22Rv1 (cell line): ENCODE data around the gene SLC25A26.
A peak's percentile ranks its signal among the peaks of the same experiment; 100 is the strongest.

ENCODE experiments used
- H3K27ac ChIP-seq: fragments of 450-650 bp; 2 replicates; pipeline ENCODE4 v1.5.1; 2017
- ZFX ChIP-seq: fragments of 450-650 bp; IDR thresholded peaks from 2 replicates; pipeline ENCODE4 v1.6.1; 2017; ENCODE audit warnings: antibody characterized with exemption, borderline replicate concordance
- TF ChIP-seq, protein P1 (sequence below): fragments of 450-650 bp; IDR thresholded peaks from 2 replicates; pipeline ENCODE4 v1.5.1; 2017; ENCODE audit warnings: mild to moderate bottlenecking

SLC25A26 gene

DNA sequence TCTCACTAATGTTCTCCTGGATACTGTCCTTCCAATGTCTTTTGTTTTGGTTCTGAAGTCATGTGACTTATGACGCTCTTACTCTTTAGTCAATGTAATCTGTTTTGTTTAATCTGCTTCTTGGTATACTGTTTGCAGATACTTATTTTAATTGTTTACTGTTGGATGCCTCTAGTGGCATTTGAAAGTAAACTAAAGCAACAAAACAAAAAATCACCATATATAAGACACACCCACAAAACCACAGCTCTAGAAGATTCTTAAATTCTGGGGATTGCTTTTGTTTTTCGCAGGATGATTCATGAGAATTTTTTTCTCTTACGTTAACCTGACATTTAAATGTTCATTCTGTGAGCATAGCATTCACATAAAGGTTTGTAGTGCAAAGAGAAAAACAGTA, 16.8 kb downstream of the SLC25A26 start:
- TF ChIP-seq ZFX = no peak
- TF ChIP-seq, protein P1, sequence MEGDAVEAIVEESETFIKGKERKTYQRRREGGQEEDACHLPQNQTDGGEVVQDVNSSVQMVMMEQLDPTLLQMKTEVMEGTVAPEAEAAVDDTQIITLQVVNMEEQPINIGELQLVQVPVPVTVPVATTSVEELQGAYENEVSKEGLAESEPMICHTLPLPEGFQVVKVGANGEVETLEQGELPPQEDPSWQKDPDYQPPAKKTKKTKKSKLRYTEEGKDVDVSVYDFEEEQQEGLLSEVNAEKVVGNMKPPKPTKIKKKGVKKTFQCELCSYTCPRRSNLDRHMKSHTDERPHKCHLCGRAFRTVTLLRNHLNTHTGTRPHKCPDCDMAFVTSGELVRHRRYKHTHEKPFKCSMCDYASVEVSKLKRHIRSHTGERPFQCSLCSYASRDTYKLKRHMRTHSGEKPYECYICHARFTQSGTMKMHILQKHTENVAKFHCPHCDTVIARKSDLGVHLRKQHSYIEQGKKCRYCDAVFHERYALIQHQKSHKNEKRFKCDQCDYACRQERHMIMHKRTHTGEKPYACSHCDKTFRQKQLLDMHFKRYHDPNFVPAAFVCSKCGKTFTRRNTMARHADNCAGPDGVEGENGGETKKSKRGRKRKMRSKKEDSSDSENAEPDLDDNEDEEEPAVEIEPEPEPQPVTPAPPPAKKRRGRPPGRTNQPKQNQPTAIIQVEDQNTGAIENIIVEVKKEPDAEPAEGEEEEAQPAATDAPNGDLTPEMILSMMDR = no peak
- no peak overlapping the region for H3K27ac ChIP-seq

DNA sequence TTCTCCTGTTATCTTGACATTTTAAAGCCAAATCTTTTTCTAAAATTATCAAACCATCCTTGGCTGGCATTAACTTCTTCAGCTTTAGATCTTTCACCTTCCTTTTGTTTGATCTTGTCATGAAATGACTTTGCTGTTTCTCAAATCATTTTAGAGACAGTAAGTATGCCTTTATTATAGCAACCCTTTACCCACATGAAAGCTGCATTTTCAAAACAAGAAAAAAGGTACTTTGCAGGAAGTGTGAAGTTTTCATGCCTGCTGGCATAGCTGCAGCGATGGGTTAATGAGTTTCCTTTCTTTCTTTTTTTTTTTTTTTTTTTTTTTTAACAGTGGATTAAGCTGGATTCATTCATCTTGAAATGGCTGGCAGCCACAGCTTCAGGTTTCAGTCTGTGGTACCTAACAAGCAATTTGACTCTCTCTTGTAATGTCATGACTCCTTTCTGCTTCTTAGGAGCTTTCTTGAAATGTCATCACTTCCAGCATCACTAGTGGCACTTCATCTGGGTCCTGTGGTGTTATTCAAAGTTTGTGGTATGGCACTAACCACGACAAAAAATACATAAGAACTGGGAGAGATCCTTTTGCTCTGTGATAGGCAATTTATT, 18.8 kb downstream of the SLC25A26 start:
- H3K27ac ChIP-seq = no peak overlapping the region
- TF ChIP-seq, protein P1 = no peak
- TF ChIP-seq ZFX = no peak

DNA sequence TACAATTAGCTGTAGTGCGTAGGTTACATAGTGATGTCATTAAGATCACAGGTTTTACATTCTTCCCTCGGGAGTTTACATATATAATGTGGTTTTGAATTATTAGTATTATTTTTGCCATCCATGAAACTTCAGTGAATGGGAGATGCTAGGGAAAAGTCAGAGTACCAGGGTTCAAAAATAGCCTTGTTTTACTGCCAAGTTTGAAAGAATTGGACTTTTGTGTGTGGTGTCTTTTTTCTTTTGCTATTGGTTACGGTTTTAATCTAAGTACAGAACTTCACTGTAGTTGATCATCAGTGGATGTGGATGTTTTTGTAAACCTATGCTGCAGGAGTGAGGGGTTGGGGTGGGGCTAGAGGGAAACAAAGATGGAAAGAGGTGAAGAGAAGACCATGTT, 20.7 kb downstream of the SLC25A26 start:
- no peak overlapping the region for H3K27ac ChIP-seq
- TF ChIP-seq, protein P1 = no peak
- no peak for TF ChIP-seq ZFX

DNA sequence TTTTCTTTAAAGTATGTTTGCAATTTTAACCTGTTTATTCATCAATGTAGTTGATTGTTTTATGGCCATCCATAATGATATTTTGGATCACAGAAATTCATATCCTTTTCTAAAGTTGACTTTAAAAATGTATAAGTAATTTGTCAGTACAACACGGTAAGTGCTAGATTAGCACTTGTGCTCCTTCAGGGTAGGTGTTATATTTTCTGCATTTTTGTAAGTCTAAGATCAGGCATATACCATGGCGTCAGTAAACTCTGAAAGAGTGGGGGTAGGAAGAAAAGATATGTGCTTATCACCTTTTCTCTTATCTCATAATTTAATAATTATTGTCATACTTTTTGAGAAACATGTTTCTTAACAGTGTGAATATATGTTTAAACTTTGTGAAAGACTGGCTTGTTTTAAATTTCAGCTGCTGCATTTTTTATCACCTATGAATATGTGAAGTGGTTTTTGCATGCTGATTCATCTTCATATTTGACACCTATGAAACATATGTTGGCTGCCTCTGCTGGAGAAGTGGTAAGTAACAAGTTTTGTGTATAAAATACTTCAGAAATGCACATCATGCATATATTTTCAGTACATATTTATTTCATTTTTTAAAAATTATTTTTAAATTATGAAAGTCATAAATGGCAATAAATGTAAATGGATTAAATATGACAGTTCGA, 22.1 kb downstream of the SLC25A26 start:
- H3K27ac ChIP-seq = no peak overlapping the region
- TF ChIP-seq, protein P1 = no peak
- no peak for TF ChIP-seq ZFX

DNA sequence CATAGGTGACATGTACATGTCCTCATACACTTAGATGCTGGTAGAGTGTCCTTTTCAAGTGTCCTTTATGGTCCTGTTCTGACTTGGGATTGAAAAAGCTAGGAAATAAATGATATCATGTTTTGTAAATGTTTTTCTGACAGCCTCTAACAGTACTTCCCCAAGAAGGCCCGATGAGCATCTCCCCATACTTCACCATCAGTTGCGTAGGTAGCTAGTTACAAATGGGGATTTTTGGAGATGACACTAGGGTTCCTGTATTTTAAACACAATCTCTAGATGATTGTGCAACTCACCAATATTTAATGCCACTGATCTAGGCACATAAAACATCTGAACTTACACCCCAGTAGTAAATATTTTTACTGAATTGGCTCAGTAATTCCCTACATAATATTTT, 27.8 kb downstream of the SLC25A26 start:
- no peak overlapping the region for H3K27ac ChIP-seq
- no peak for TF ChIP-seq ZFX
- TF ChIP-seq, protein P1 = no peak

DNA sequence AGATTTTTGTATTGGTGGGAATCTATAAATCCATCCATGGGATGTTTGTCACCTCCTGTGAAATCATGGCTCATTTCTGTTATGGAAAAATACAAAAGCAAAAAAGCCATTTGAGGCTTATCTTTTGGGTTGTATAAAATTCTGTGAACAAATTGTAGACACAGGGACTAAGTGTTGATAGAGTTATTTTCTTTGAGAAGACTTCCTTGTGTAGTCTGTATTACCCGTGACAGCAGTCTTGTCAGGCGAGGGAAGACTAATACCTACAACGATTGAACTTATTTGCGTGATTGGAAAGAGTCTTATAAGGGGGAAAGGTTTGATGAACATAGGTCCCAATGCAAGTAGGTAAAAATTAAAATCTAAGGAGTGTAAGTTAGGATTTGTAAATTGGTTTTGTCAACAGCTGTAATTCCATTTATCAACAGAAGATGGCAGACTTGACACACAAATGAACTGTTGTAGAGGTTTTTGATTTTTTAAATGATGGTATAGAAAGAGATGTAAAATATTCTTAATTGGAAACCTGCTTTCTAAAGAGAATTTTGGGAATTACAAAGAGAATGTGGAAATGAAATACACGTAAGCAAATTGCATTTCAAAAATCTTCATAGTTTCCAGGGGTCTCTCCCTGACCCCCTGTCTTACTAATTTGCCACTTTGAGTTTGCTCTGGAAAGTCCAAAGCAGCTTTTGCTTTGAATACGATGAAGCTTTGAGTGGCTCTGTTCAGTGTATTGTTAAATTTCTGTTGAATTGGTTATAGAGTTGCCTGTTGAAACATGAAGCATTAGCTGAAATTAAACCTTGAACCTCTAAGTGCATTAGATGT, 33.2 kb downstream of the SLC25A26 start:
- TF ChIP-seq, protein P1 = peak; percentile 79
- no peak for TF ChIP-seq ZFX
- no peak overlapping the region for H3K27ac ChIP-seq
